Tibial artery (tissue), 4 donors: ENCODE results near the gene MAGI3.
"Not testable (repeated sequence)": the region's sequence is repeated elsewhere in the genome, so short reads cannot be mapped to it uniquely, and the experiment has no call there.

ENCODE experiments used
- DNase-seq, 2 donors: peaks; one replicate each; pipeline ENCODE4 v3.0.0-alpha.2; 2019
- H3K27ac ChIP-seq, 2 donors: fragments of 200-600 bp; sonication (generic) in 1 of 2; 1 replicate in 1 of 2; 2 replicates in 1 of 2; pipeline ENCODE4 v1.5.1; 2018 to 2019; ENCODE audit warnings: mild to moderate bottlenecking in 1 of 2
- H3K27me3 ChIP-seq, 2 donors: fragments of 200-600 bp; sonication (generic) in 1 of 2; one replicate each; pipeline versions ENCODE4 v1.5.1 to v1.6.0; 2016 to 2019
- H3K36me3 ChIP-seq, 3 donors: fragments of 200-600 bp; sonication (generic) in 2 of 3; one replicate each; pipeline ENCODE4 v1.5.1; 2016 to 2019; ENCODE audit warnings: mild to moderate bottlenecking in 2 of 3
- H3K4me1 ChIP-seq, 4 donors: fragments of 200-600 bp; sonication (generic) in 2 of 4; 1 replicate in 3 of 4; 2 replicates in 1 of 4; pipeline ENCODE4 v1.5.1; 2016 to 2019
- H3K4me3 ChIP-seq, 2 donors: fragments of 200-600 bp; sonication (generic) in 1 of 2; 1 replicate in 1 of 2; 2 replicates in 1 of 2; pipeline ENCODE4 v1.5.1; 2018 to 2019; ENCODE audit warnings: mild to moderate bottlenecking in 2 of 2
- H3K9me3 ChIP-seq, 3 donors: fragments of 200-600 bp; sonication (generic) in 1 of 3; one replicate each; pipeline ENCODE4 v1.5.1; 2016 to 2019
- intact Hi-C: fragments of 100-400 bp; cut with DNase I; formaldehyde crosslinking; loops from one replicate; pipeline ENCODE4 v1.15.0; 2023; ENCODE audit warnings: low total_unique reads
- TF ChIP-seq, protein P1 (sequence below), 2 experiments: fragments of 200-600 bp in 1 of 2; fragments of 450-650 bp in 1 of 2; IDR thresholded peaks; one replicate each; pipeline ENCODE4 v1.5.1; 2017 to 2019; ENCODE audit warnings: antibody characterized with exemption in 2 of 2, mild to moderate bottlenecking in 1 of 2, moderate library complexity in 1 of 2

The MAGI3 gene

GRCh38 chr1:113493533-113493932, 103.2 kb downstream of the MAGI3 start:
- no peak overlapping the region for H3K27ac ChIP-seq
- no peaks in the 10 kb centered on the region for H3K27me3 ChIP-seq
- peaks cover 0 to 38% (median 6%) of the 10 kb centered on the region in 3 donors for H3K9me3 ChIP-seq
- DNase-seq: no peak
- H3K4me3 ChIP-seq: no peak overlapping the region
- H3K36me3 ChIP-seq: no peaks in the 10 kb centered on the region
- TF ChIP-seq, protein P1, sequence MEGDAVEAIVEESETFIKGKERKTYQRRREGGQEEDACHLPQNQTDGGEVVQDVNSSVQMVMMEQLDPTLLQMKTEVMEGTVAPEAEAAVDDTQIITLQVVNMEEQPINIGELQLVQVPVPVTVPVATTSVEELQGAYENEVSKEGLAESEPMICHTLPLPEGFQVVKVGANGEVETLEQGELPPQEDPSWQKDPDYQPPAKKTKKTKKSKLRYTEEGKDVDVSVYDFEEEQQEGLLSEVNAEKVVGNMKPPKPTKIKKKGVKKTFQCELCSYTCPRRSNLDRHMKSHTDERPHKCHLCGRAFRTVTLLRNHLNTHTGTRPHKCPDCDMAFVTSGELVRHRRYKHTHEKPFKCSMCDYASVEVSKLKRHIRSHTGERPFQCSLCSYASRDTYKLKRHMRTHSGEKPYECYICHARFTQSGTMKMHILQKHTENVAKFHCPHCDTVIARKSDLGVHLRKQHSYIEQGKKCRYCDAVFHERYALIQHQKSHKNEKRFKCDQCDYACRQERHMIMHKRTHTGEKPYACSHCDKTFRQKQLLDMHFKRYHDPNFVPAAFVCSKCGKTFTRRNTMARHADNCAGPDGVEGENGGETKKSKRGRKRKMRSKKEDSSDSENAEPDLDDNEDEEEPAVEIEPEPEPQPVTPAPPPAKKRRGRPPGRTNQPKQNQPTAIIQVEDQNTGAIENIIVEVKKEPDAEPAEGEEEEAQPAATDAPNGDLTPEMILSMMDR (IDR thresholded peaks at IDR 0.05): no peak
- intact Hi-C loops: no loop called here
- H3K4me1 ChIP-seq: no peaks in the 10 kb centered on the region

GRCh38 chr1:113505357-113505756, 115.0 kb downstream of the MAGI3 start:
- intact Hi-C loops: no loop called here
- peaks cover 0 to 7% (median 0%) of the 10 kb centered on the region in 3 donors for H3K9me3 ChIP-seq
- no peaks in the 10 kb centered on the region for H3K36me3 ChIP-seq
- no peak for DNase-seq
- no peaks in the 10 kb centered on the region for H3K27me3 ChIP-seq
- no peaks in the 10 kb centered on the region for H3K4me1 ChIP-seq
- H3K27ac ChIP-seq: no peak overlapping the region
- TF ChIP-seq, protein P1 (IDR thresholded peaks at IDR 0.05): no peak
- H3K4me3 ChIP-seq: no peak overlapping the region

DNA sequence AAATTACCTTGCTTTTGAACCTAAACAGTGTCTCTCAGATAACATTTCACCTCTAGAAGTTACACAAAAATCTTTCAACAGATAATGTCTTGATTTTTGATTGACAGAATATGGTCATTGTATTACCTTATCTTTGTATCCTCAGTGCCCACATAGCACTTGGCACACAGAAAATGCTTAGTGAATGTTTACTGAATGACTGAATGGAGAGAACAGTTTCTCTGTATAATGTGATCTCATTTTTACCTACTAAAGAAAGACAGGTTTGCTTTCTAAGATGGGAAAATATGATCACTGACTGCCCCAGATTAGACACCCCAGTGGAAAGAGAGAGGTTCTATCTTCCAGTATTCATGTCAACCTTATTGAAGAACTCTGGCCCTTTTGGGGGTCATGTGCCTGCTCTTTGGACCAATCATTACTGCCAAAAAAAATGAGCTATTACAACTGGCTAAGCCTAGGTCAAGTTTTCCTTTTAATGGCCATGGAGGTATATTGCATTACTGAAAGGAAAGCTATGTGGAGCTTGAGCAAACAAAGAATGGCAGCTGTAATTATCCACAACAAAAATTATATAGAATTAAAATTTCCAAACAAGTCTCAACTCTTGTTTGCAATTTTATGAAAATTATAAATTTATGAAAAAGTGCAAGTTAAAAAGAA, 117.4 kb downstream of the MAGI3 start:
- Histone ChIP-seq H3K27ac (no peak overlapping the region), H3K9me3 (peaks cover 0 to 26% (median 4%) of the 10 kb centered on the region in 3 donors)
- no peak for DNase-seq

GRCh38 chr1:113508364-113509164, 118.2 kb downstream of the MAGI3 start:
- peaks cover 0 to 26% (median 4%) of the 10 kb centered on the region in 3 donors for H3K9me3 ChIP-seq
- H3K4me1 ChIP-seq: no peaks in the 10 kb centered on the region
- no peak for DNase-seq
- TF ChIP-seq, protein P1 (IDR thresholded peaks at IDR 0.05): no peak
- H3K27ac ChIP-seq: no peak overlapping the region
- no peaks in the 10 kb centered on the region for H3K36me3 ChIP-seq
- intact Hi-C loops: no loop called here
- no peaks in the 10 kb centered on the region for H3K27me3 ChIP-seq
- no peak overlapping the region for H3K4me3 ChIP-seq

More for the DNA sequence above, 117.4 kb downstream of the MAGI3 start:
- no peaks in the 10 kb centered on the region for H3K36me3 ChIP-seq
- H3K4me1 ChIP-seq: no peaks in the 10 kb centered on the region
- H3K27me3 ChIP-seq: no peaks in the 10 kb centered on the region
- no peak overlapping the region for H3K4me3 ChIP-seq
- intact Hi-C loops: no loop called here
- TF ChIP-seq, protein P1 (IDR thresholded peaks at IDR 0.05): no peak

GRCh38 chr1:113509766-113510165, 119.5 kb downstream of the MAGI3 start:
- H3K27ac ChIP-seq, H3K4me1 ChIP-seq, intact Hi-C loops, H3K36me3 ChIP-seq, H3K27me3 ChIP-seq, DNase-seq, H3K4me3 ChIP-seq: not testable (repeated sequence)
- H3K9me3 ChIP-seq: peaks cover 0 to 26% (median 4%) of the 10 kb centered on the region in 3 donors

- DNase-seq: no peak
These were observed 121.0 kb downstream of the MAGI3 start for GRCh38 chr1:113511269-113511668.

More at GRCh38 chr1:113511269-113511668, 121.0 kb downstream of the MAGI3 start:
- H3K36me3 ChIP-seq: no peaks in the 10 kb centered on the region
- H3K4me3 ChIP-seq: no peak overlapping the region
- H3K27ac ChIP-seq: no peak overlapping the region
- no peaks in the 10 kb centered on the region for H3K27me3 ChIP-seq
- intact Hi-C loops: no loop called here
- no peaks in the 10 kb centered on the region for H3K4me1 ChIP-seq
- TF ChIP-seq, protein P1 (IDR thresholded peaks at IDR 0.05): no peak
- H3K9me3 ChIP-seq: peaks cover 0 to 26% (median 4%) of the 10 kb centered on the region in 3 donors
